ENCODE data around the gene TMEM121.
"Not testable (repeated sequence)": the region's sequence is repeated elsewhere in the genome, so short reads cannot be mapped to it uniquely, and the experiment has no call there.

TMEM121 gene

GRCh38 chr14:105567164-105568103 lies 41.1 kb downstream of the TMEM121 start:
- DNase-seq (ENCODE audit: low read depth in 3 of 3, low spot score in 1 of 3): not testable (repeated sequence)

- DNase-seq (ENCODE audit: low read depth in 3 of 3, low spot score in 1 of 3): not testable (repeated sequence)
Measured at GRCh38 chr14:105568140-105568843, 41.9 kb downstream of the TMEM121 start.

- no peak for DNase-seq (ENCODE audit: low read depth in 3 of 3, low spot score in 1 of 3)
Measured at GRCh38 chr14:105568859-105569766, 42.7 kb downstream of the TMEM121 start.

- DNase-seq (ENCODE audit: low read depth in 3 of 3, low spot score in 1 of 3): no peak
Measured at GRCh38 chr14:105570482-105570881, 44.1 kb downstream of the TMEM121 start.

GRCh38 chr14:105571181-105571951 lies 45.0 kb downstream of the TMEM121 start:
- not testable (repeated sequence) for DNase-seq (ENCODE audit: low read depth in 3 of 3, low spot score in 1 of 3)

GRCh38 chr14:105572063-105572462 lies 45.7 kb downstream of the TMEM121 start:
- not testable (repeated sequence) for DNase-seq (ENCODE audit: low read depth in 3 of 3, low spot score in 1 of 3)

- not testable (repeated sequence) for DNase-seq (ENCODE audit: low read depth in 3 of 3, low spot score in 1 of 3)
Measured at GRCh38 chr14:105573841-105574240, 47.5 kb downstream of the TMEM121 start.

GRCh38 chr14:105574411-105574810 lies 48.0 kb downstream of the TMEM121 start:
- DNase-seq (ENCODE audit: low read depth in 3 of 3, low spot score in 1 of 3): not testable (repeated sequence)

GRCh38 chr14:105575016-105575700 lies 48.8 kb downstream of the TMEM121 start:
- not testable (repeated sequence) for DNase-seq (ENCODE audit: low read depth in 3 of 3, low spot score in 1 of 3)

- no peak for DNase-seq (ENCODE audit: low read depth in 3 of 3, low spot score in 1 of 3)
Measured at GRCh38 chr14:105576525-105577088, 50.2 kb downstream of the TMEM121 start.

- DNase-seq (ENCODE audit: low read depth in 3 of 3, low spot score in 1 of 3): no peak
Measured at GRCh38 chr14:105577314-105577861, 51.0 kb downstream of the TMEM121 start.

GRCh38 chr14:105578070-105578469 lies 51.7 kb downstream of the TMEM121 start:
- DNase-seq (ENCODE audit: low read depth in 3 of 3, low spot score in 1 of 3): no peak

- not testable (repeated sequence) for DNase-seq (ENCODE audit: low read depth in 3 of 3, low spot score in 1 of 3)
Measured at GRCh38 chr14:105579221-105579620, 52.8 kb downstream of the TMEM121 start.

All from stimulated activated CD4-positive, alpha-beta T cell treated with anti-CD3 and anti-CD28 coated beads, TNF-alpha, amount 100 ng/mL, for 1 hour (primary cell).